ENCODE data around the gene TEAD3.

DNA sequence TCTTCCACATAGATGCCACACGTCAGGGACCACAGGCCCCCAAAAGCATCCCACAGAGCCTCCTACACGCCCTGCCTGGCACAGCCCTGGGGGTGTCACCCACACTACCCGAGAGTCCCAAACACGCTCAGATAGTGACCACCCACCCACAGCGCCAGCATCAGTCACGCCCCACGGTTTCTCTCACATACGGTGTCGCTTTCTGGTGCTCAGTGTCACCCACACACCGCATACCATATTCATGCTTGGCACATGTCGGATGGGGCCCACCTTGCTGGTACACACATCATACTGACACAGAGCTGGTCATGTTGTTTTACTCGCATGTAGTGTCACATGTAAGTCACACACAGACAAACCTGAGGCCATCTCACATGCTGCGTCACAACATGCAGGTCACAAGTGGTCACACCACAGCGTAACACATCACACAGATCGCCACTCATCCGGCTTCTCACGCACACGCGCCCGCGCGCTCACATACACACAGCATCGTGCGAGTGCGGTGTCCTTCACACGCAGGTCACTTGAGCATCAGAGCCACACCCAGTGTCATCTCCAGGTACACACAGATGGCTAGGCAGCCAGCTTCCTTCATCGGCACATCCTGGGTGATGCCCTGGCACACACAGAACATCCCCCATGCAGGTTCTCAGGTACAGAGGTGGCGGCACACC is 3.4 kb downstream of the TEAD3 start:
- TF ChIP-seq POLR2A (IDR thresholded peaks at IDR 0.05): no peak
- TF ChIP-seq, protein P1, sequence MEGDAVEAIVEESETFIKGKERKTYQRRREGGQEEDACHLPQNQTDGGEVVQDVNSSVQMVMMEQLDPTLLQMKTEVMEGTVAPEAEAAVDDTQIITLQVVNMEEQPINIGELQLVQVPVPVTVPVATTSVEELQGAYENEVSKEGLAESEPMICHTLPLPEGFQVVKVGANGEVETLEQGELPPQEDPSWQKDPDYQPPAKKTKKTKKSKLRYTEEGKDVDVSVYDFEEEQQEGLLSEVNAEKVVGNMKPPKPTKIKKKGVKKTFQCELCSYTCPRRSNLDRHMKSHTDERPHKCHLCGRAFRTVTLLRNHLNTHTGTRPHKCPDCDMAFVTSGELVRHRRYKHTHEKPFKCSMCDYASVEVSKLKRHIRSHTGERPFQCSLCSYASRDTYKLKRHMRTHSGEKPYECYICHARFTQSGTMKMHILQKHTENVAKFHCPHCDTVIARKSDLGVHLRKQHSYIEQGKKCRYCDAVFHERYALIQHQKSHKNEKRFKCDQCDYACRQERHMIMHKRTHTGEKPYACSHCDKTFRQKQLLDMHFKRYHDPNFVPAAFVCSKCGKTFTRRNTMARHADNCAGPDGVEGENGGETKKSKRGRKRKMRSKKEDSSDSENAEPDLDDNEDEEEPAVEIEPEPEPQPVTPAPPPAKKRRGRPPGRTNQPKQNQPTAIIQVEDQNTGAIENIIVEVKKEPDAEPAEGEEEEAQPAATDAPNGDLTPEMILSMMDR (IDR thresholded peaks at IDR 0.05): no peak

Measured in esophagus squamous epithelium (tissue), 4 donors.